GM18517 (cell line): Measurements from ENCODE around the gene KLRF2.
"Not testable (repeated sequence)": the region's sequence is repeated elsewhere in the genome, so short reads cannot be mapped to it uniquely, and the experiment has no call there.

Source experiments
- ATAC-seq: cut with Tn5 transposase; IDR thresholded peaks from one replicate; pipeline ENCODE4 v1.9.1; 2021; ENCODE audit warnings: mild to moderate bottlenecking, moderate library complexity; ENCODE audit not compliant: unreplicated experiment

Gene KLRF2

GRCh38 chr12:9881246-9881645 is at the start of gene KLRF2:
Gene KLRF2 (plus strand): TSS chr12:9881489. CDS start chr12:9881596, 107 bp downstream.
- no peak for ATAC-seq

- no peak for ATAC-seq
Observed at GRCh38 chr12:9831720-9832119, 49.6 kb upstream of the KLRF2 start.

- no peak for ATAC-seq
Observed at GRCh38 chr12:9843407-9843806, 37.9 kb upstream of the KLRF2 start.

GRCh38 chr12:9848899-9849298 is 32.4 kb upstream of the KLRF2 start:
- ATAC-seq: no peak

GRCh38 chr12:9851050-9851449 is 30.2 kb upstream of the KLRF2 start:
- no peak for ATAC-seq

GRCh38 chr12:9851927-9852326 is 29.4 kb upstream of the KLRF2 start:
- no peak for ATAC-seq

GRCh38 chr12:9856151-9856550 is 25.1 kb upstream of the KLRF2 start:
- no peak for ATAC-seq

- no peak for ATAC-seq
Observed at GRCh38 chr12:9856894-9857293, 24.4 kb upstream of the KLRF2 start.

- no peak for ATAC-seq
Observed at GRCh38 chr12:9858135-9858534, 23.2 kb upstream of the KLRF2 start.

- no peak for ATAC-seq
Observed at GRCh38 chr12:9864913-9865675, 16.2 kb upstream of the KLRF2 start.

GRCh38 chr12:9866860-9867269 is 14.4 kb upstream of the KLRF2 start:
- no peak for ATAC-seq

GRCh38 chr12:9867531-9867930 is 13.8 kb upstream of the KLRF2 start:
- ATAC-seq: no peak

GRCh38 chr12:9868311-9868801 is 12.9 kb upstream of the KLRF2 start:
- no peak for ATAC-seq

GRCh38 chr12:9868951-9869306 is 12.4 kb upstream of the KLRF2 start:
- ATAC-seq: no peak

- ATAC-seq: no peak
Observed at GRCh38 chr12:9869307-9870161, 11.8 kb upstream of the KLRF2 start, which contains the start of gene CLEC2B. Gene CLEC2B (minus strand): TSS chr12:9869354.

GRCh38 chr12:9870286-9870866 is 10.9 kb upstream of the KLRF2 start:
- ATAC-seq: no peak

GRCh38 chr12:9872162-9872561 is 9.1 kb upstream of the KLRF2 start:
- no peak for ATAC-seq

- no peak for ATAC-seq
Observed at GRCh38 chr12:9872742-9873141, 8.5 kb upstream of the KLRF2 start.

GRCh38 chr12:9876120-9876519 is 5.2 kb upstream of the KLRF2 start:
- not testable (repeated sequence) for ATAC-seq

GRCh38 chr12:9880532-9881078 is 684 bp upstream of the KLRF2 start:
- ATAC-seq: no peak

GRCh38 chr12:9881988-9882387 is 699 bp downstream of the KLRF2 start:
- ATAC-seq: no peak
